H1 (cell line): ENCODE results near the gene FLVCR1. TPM values are rescaled to one million over a fixed set of nuclear protein-coding genes. Genes with fewer than 3 reads are reported as not detected.

Source experiments
- NRF1 ChIP-seq: IDR thresholded peaks from 2 replicates; pipeline ENCODE4 v1.6.1; 2011; ENCODE audit warnings: mild to moderate bottlenecking, low read depth, low read length, improper control_type of control experiment
- polyA plus RNA-seq, 7 experiments: library from polyadenylated mRNA; depleted of rRNA in 3 of 7; stranded (reverse) in 5 of 7; unstranded in 2 of 7; fragments of >200 nt in 5 of 7; fragments of 200-250 nt in 2 of 7; gene quantifications; 1 replicate in 5 of 7; 2 replicates in 1 of 7; 4 replicates in 1 of 7; pipeline versions ENCODE4 v1.2.1 to v1.2.3, GENCODE V29; 2011 to 2013; ENCODE audit warnings: missing spikeins in 2 of 7, mixed read lengths in 2 of 7
- total RNA-seq: library from RNA; stranded (reverse); fragmentation: NEBNext Ultra II Directional; extraction: Animal tissue kit (Norgen Biotek cat#: 25700); gene quantifications from 2 replicates; pipeline ENCODE4 v1.2.1, GENCODE V29; 2021
- TF ChIP-seq, protein P1 (sequence below): fragments of 300-600 bp; sonication (generic); IDR thresholded peaks from 2 replicates; pipeline ENCODE4 v1.7.1; 2012; ENCODE audit warnings: low read length, moderate library complexity, mild to moderate bottlenecking, inconsistent platforms; ENCODE audit not compliant: insufficient replicate concordance

FLVCR1 gene
- total and polyA plus RNA-seq, 2 of the 8 experiments (the other 6 are each of a cell fraction or from before 2014, with no cell fraction given): 31.8 to 75.7 TPM

GRCh38 chr1:212933815-212934471 is 75.9 kb downstream of the FLVCR1 start (continued):
- TF ChIP-seq, protein P1, sequence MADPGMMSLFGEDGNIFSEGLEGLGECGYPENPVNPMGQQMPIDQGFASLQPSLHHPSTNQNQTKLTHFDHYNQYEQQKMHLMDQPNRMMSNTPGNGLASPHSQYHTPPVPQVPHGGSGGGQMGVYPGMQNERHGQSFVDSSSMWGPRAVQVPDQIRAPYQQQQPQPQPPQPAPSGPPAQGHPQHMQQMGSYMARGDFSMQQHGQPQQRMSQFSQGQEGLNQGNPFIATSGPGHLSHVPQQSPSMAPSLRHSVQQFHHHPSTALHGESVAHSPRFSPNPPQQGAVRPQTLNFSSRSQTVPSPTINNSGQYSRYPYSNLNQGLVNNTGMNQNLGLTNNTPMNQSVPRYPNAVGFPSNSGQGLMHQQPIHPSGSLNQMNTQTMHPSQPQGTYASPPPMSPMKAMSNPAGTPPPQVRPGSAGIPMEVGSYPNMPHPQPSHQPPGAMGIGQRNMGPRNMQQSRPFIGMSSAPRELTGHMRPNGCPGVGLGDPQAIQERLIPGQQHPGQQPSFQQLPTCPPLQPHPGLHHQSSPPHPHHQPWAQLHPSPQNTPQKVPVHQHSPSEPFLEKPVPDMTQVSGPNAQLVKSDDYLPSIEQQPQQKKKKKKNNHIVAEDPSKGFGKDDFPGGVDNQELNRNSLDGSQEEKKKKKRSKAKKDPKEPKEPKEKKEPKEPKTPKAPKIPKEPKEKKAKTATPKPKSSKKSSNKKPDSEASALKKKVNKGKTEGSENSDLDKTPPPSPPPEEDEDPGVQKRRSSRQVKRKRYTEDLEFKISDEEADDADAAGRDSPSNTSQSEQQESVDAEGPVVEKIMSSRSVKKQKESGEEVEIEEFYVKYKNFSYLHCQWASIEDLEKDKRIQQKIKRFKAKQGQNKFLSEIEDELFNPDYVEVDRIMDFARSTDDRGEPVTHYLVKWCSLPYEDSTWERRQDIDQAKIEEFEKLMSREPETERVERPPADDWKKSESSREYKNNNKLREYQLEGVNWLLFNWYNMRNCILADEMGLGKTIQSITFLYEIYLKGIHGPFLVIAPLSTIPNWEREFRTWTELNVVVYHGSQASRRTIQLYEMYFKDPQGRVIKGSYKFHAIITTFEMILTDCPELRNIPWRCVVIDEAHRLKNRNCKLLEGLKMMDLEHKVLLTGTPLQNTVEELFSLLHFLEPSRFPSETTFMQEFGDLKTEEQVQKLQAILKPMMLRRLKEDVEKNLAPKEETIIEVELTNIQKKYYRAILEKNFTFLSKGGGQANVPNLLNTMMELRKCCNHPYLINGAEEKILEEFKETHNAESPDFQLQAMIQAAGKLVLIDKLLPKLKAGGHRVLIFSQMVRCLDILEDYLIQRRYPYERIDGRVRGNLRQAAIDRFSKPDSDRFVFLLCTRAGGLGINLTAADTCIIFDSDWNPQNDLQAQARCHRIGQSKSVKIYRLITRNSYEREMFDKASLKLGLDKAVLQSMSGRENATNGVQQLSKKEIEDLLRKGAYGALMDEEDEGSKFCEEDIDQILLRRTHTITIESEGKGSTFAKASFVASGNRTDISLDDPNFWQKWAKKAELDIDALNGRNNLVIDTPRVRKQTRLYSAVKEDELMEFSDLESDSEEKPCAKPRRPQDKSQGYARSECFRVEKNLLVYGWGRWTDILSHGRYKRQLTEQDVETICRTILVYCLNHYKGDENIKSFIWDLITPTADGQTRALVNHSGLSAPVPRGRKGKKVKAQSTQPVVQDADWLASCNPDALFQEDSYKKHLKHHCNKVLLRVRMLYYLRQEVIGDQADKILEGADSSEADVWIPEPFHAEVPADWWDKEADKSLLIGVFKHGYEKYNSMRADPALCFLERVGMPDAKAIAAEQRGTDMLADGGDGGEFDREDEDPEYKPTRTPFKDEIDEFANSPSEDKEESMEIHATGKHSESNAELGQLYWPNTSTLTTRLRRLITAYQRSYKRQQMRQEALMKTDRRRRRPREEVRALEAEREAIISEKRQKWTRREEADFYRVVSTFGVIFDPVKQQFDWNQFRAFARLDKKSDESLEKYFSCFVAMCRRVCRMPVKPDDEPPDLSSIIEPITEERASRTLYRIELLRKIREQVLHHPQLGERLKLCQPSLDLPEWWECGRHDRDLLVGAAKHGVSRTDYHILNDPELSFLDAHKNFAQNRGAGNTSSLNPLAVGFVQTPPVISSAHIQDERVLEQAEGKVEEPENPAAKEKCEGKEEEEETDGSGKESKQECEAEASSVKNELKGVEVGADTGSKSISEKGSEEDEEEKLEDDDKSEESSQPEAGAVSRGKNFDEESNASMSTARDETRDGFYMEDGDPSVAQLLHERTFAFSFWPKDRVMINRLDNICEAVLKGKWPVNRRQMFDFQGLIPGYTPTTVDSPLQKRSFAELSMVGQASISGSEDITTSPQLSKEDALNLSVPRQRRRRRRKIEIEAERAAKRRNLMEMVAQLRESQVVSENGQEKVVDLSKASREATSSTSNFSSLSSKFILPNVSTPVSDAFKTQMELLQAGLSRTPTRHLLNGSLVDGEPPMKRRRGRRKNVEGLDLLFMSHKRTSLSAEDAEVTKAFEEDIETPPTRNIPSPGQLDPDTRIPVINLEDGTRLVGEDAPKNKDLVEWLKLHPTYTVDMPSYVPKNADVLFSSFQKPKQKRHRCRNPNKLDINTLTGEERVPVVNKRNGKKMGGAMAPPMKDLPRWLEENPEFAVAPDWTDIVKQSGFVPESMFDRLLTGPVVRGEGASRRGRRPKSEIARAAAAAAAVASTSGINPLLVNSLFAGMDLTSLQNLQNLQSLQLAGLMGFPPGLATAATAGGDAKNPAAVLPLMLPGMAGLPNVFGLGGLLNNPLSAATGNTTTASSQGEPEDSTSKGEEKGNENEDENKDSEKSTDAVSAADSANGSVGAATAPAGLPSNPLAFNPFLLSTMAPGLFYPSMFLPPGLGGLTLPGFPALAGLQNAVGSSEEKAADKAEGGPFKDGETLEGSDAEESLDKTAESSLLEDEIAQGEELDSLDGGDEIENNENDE: no peak
- no peak for TF ChIP-seq NRF1
